22Rv1 (cell line): Measurements from ENCODE around the gene GPC2.
"Not testable (repeated sequence)": the region's sequence is repeated elsewhere in the genome, so short reads cannot be mapped to it uniquely, and the experiment has no call there.

Experiments
- H3K27ac ChIP-seq: fragments of 450-650 bp; 2 replicates; pipeline ENCODE4 v1.5.1; 2017
- ZFX ChIP-seq: fragments of 450-650 bp; IDR thresholded peaks from 2 replicates; pipeline ENCODE4 v1.6.1; 2017; ENCODE audit warnings: antibody characterized with exemption, borderline replicate concordance
- TF ChIP-seq, protein P1 (sequence below): fragments of 450-650 bp; IDR thresholded peaks from 2 replicates; pipeline ENCODE4 v1.5.1; 2017; ENCODE audit warnings: mild to moderate bottlenecking

The GPC2 gene

GRCh38 chr7:100219271-100219737 is 42.1 kb upstream of the GPC2 start:
- H3K27ac ChIP-seq, result no peak overlapping the region
- TF ChIP-seq, protein P1, sequence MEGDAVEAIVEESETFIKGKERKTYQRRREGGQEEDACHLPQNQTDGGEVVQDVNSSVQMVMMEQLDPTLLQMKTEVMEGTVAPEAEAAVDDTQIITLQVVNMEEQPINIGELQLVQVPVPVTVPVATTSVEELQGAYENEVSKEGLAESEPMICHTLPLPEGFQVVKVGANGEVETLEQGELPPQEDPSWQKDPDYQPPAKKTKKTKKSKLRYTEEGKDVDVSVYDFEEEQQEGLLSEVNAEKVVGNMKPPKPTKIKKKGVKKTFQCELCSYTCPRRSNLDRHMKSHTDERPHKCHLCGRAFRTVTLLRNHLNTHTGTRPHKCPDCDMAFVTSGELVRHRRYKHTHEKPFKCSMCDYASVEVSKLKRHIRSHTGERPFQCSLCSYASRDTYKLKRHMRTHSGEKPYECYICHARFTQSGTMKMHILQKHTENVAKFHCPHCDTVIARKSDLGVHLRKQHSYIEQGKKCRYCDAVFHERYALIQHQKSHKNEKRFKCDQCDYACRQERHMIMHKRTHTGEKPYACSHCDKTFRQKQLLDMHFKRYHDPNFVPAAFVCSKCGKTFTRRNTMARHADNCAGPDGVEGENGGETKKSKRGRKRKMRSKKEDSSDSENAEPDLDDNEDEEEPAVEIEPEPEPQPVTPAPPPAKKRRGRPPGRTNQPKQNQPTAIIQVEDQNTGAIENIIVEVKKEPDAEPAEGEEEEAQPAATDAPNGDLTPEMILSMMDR, result no peak
- no peak for TF ChIP-seq ZFX

- H3K27ac ChIP-seq, result not testable (repeated sequence)
These were observed 40.8 kb upstream of the GPC2 start for GRCh38 chr7:100217934-100218333.

GRCh38 chr7:100215895-100216294 is 38.7 kb upstream of the GPC2 start:
- TF ChIP-seq, protein P1, result no peak
- TF ChIP-seq ZFX, result no peak
- H3K27ac ChIP-seq, result no peak overlapping the region

More at GRCh38 chr7:100217934-100218333, 40.8 kb upstream of the GPC2 start:
- TF ChIP-seq, protein P1, result peak; percentile 66

DNA sequence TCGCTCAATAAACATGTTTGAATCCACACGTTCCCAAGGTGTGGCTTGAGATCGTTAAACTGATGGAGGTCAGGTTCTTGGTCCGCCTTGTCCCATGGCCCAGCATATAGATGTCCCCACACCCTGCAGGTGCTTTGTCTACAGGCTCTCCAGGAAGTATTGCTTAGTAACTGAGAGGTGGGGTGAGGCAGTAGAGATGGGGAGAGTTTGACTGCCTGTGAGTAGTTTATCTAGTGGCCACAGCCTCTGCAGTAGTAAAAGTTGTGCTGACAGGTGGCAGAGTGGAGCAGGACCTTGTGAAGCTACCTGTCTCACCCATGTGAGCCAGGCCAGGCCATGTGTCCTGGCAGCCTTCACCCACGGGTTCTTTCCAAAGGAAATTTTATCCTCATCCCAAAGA is 37.2 kb upstream of the GPC2 start:
- H3K27ac ChIP-seq, result not testable (repeated sequence)

DNA sequence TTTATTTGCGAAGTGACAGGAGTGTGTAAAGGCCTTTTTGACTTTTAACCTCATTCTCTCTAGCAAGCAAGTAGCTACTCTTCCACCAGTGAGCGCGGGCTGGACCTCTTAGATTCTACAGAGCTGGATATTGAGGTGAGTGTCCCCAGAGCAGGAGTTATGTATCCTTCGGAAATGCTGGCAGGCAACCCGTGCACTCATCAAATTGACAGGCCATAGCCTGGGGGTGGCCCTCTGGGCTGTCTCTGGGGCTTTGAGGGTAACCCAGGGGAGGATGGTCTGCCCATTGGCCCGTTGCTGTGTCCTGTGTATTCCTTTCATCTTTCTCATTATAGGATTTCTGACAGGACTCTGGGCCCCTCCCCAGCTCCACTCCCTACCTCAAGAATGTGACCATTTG is 36.5 kb upstream of the GPC2 start:
- TF ChIP-seq ZFX, result no peak
- TF ChIP-seq, protein P1, result no peak
- H3K27ac ChIP-seq, result no peak overlapping the region

DNA sequence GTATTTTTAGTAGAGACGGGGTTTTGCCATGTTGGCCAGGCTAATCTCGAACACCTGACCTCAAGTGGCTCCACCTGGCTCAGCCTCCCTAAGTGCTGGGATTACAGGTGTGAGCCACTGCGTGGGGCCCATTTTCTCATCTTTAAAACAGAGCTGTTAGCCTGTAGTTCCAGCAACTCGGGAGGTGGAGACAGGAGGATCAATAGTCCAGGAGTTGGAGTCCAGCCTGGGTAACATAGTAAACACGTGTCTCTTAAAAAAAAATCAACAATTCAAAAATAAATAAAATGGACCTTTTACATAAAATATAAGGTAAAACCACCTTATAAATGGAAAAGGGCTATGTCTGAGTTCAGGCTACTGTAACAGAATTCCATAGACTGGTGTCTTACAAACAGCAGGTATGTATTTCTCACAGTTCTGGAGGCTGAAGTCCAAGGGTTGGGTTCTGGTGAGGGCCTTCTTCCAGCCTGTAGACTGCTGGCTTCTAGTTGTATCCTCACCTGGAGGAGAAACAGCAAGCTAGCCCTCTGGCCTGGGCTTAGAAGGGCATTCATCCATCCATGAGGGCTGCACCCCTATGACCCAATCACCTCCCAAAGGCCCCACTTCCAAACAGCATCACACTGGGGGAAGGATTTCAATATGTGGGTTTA is 35.6 kb upstream of the GPC2 start:
- TF ChIP-seq, protein P1, result no peak
- TF ChIP-seq ZFX, result no peak
- no peak overlapping the region for H3K27ac ChIP-seq

DNA sequence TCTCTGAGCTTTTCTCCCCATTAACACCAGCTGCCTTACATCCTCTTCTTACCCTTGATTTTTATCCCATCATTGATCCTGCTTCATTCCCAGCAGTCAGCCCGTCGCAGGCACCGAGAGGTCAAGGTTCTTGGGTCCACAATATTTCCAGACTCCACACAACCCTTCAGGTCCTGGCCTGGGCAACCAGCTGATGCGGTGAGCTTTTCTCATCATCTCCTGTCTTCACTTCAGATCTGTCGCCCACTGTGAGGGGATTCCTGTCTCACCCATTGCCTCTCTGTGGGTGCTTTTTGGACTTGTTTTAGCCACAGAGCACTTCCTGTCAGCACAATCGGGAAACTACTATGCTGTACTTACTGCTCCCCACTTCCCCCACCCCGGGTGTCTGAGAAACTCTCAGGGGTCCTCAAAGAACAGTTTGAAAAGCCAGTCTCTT is 34.2 kb upstream of the GPC2 start:
- no peak overlapping the region for H3K27ac ChIP-seq
- TF ChIP-seq ZFX, result no peak
- TF ChIP-seq, protein P1, result no peak

DNA sequence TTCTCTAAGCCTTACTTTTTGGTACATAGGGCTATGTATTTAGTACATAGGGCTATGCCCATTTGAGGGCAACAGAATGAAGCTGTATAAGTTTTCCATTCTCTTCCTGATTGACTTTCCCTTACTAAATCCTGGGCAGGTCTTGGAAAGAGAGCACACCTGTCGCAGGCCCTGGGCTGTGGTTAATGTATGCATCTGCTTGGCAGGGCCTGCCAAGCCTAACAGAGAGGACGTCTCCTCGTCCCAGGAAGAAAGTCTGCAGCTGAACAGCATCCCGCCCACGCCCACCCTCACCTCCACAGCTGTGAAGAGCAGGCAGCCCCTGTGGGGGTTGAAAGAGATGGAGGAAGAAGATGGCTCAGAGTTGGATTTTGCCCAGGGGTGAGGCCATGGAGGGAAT is 33.6 kb upstream of the GPC2 start:
- TF ChIP-seq ZFX, result no peak
- TF ChIP-seq, protein P1, result no peak
- no peak overlapping the region for H3K27ac ChIP-seq
